ENCODE measurements around the gene TNFRSF4.
"Not testable (repeated sequence)": the region's sequence is repeated elsewhere in the genome, so short reads cannot be mapped to it uniquely, and the experiment has no call there.

TNFRSF4 gene

DNA sequence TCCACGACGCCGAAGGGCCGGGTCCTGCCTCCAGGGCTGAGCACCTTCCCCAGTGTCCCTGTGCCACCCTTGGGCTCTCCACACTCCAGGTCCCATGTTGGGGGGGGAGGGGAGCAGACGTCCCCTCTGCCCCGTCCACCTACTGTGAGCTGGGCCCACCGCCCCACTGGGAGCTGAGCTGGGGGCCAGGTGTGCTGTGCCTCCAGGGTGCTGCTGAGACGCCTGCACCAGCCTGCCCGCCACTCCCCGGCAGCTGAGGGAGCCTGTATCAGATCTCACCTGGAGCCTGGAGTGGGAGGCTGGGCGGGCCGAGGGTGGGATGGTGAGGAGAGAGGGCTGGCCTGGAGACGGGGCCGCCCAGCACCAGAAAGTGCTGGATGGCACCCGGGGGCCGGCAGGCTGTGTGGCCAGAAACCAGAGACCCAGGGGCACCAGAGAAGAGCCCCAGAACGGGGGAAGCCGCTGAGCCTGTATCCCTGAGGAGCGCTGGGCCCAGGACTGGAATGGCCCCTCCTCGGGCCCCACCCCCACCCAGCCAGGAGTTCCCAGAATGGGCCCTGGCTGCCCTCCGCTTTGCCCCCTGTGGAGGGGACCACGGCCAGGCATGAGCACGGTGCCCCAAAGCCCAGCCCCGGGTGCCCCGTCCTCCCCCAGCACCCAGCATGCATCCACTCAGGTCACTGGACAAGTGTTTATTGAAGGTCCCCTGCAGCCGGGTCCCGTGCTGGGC, 11.0 kb downstream of the TNFRSF4 start:
- DNase-seq (ENCODE audit: low spot score) = no peak

DNA sequence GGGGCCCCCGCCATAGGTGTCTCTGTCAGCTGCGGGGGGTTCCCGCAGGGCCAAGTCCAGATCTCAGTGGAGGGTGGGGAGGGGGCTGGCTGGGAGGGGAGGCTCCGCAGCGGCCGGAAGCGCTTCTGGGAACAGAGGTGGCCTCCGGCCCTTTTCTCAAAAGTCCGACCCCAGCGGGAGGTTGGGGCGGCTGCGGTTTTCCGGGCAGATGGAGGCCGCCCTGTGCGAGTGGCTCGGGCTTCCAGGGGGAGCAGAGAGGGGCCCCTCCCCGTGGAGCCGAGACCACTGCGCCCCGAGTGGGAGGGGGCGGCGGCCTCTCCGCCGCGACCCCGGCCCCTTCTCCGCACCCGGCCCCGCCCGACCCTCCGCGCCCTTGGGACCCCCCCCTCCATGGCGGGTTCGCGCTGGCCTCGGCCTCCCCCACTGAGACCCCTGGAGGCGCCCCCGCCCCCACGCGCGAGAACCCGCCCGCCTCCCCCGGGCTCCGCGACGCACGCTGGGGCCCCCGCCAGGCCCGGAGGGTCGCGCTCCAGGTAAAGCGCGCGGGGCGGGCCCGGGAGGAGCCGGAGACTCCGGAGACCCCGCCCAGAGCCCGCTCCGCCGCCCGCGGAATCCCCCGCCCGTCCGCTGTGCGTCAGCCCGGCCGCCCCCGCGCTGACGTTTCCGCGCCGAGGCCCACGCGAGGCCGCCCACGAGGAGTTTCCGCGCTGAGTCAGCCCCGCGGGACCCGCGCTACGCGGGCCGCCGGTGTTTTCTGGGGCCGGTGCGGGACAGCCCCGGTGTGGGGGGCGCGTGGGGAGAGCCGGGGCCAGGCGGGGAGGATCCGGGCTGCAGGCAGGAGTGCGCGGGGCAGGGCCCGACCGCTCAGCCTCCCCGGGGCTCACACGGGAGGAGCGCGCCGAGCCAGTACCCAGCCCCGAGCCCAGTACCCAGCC, 12.8 kb downstream of the TNFRSF4 start:
- peak; percentile 53 for DNase-seq (ENCODE audit: low spot score)

DNA sequence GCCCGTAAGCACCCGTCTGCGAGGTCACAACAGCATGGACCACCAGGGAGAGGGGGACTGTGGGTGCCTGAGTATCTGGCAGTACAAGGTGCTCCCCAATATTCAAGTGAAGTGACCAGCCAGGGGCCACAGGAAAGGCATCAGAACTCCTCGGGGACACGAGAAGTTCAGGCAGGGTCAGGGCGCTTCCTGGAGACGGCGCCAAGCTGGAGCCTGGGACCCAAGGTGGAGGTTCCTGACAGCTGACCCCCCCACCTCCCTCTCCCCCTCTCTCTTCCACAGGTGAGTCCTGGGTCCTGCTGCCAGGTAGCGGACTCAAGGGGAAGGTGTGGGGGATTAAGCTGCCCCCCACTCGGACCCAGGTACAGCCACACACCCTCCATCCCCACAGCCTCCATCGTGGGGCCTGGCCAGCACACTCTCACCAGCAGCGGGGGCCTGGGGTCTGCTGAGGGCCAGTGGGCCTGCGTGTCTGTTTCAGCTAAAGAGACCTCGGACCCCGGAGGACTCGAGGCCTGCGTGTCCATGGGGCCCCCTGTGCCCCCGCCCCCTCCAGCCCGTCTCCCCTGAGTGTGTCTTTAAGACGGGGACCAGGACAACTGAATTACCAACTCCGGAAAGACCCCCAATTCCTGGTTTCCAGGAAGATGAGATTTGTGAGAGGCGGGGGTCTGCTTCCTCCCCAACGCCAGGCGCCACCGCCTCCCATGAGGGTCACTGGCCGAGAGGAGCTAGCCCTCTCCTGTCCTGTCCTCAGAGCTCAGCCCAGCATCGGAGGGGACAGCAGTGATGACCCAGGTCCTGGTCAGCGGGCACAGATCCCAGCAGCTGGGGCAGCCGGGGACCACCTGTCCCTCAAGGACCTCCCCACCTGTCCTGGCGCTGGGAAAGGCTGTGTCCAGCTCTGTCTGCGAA, 13.7 kb downstream of the TNFRSF4 start:
- DNase-seq (ENCODE audit: low spot score) = no peak

DNA sequence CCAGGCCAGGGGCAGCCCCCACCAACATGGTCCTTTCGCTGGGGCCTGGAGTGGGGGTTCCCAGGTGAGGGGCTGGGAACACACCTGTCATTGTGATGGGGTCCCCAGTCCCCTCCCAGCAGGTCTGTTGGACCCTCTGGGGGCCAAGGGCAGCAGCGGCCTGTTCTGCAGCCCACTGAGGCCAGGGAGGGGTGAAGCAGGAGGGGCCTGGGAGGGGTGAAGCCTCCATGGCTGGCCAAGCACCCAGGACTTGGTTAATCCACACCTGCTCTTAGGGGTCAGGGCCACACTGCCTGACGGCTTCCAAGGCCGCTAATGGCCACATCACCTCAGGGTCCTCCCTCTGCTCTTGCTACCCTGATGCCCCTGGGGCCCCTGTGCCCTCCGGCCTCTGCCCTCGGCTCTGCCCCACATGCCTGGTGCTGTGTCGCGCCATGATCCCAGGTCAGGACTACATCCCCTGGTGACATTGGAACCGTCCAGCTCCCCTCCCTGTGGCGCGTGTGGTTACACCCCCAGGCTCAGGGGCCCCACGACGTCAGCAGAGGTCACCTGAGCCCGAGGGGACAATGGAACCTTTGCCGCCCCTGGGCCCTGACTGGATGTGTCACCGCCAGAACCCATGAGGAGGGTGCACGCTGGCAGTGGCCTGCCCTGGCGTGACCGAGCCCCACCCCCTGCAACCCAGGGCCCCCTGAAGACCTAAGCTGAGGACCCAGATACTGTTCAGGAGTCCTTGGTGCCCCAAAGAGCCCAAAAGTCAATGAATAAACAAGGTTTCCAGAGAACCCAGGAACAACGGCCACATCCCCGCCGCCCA, 14.6 kb downstream of the TNFRSF4 start:
- no peak for DNase-seq (ENCODE audit: low spot score)

DNA sequence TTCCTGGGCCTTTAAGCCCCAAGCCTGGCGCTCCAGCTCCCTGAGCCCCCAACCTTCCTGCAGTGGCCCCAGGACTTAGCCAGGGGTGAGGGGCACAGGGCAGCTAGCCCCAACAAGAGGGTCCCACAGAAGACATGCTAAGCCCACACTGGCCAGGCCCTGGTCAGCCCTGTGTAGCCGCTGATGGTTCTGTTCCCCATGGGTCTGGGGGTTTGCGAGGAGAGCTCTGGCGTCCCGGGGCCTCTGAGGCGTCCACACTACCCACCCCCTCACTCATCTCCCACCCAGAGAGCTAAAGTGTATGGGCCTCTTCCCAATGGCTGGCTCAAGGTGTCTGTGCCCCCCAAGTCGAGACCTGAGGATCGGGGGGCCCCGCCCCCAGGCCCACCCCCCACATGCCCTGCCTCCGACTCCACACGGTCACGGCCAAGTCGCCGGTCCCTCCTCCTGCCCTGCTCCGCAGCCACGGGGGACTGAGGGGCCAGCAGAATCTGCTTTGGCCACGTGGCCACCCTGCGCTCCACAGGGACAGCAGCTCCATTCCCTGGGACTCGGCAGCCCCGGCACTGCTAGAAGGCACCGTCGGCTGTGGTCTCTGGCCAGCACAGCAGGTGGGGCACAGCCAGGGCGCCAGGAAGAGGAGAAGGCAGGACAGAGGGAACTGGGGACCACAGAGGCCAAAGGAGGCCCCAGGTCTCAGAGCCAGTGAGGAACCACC, 15.4 kb downstream of the TNFRSF4 start:
- DNase-seq (ENCODE audit: low spot score) = peak; percentile 22

DNA sequence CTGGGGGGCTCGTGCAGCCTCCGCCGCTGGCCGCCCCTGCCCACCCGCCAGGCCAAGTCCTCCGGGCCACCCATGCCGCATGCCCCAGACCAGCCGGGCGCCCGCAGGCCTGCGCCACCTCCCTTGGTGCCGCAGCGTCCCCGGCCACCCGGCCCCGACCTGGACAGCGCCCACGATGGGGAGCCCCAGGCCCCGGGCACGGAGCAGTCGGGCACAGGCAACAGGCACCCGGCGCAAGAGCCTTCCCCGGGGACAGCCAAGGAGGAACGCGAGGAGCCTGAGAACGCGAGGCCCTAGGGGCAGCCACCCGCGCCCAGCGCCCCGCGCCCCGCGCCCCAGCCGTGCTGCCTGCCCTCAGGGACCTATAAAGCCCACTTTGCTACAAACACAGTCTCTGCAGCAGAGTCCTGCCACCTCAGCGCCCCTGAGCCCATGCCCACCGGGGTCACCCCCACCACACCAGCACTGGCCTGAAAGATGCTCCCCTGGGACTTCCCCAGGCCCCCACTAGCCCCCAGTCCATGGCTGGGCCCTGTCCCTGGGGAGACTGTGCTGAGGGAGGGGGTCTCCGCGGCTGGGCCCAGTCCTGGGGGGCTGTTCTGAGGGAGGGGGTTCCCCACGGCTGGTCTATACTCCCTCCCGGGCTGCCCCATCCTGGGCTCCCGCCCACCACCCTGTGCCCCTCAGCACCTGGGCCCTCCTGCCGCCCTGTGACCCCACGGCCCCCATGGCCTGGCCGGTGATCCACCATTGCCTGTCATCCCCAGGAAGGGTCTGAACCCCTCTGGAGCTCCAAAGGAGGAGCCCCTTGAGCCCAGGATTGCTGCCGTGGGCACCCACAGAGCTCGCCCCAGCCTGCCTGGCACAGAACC, 16.2 kb downstream of the TNFRSF4 start:
- no peak for DNase-seq (ENCODE audit: low spot score)

DNA sequence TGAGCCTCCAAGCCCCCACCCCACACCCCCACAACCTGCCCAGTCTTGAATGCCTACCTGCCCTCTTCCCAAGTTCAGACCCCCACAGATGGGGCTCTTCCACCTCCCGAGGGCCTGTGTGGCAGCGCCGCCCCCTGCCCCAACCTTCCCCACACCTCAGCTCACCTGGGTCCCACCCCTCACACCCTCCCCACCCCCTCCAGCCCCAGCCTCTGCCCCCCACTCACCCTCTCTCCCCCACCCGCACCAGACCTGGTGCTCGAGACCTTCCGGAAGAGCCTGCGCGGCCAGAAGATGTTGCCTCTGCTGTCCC, 16.8 kb downstream of the TNFRSF4 start:
- no peak for DNase-seq (ENCODE audit: low spot score)

DNA sequence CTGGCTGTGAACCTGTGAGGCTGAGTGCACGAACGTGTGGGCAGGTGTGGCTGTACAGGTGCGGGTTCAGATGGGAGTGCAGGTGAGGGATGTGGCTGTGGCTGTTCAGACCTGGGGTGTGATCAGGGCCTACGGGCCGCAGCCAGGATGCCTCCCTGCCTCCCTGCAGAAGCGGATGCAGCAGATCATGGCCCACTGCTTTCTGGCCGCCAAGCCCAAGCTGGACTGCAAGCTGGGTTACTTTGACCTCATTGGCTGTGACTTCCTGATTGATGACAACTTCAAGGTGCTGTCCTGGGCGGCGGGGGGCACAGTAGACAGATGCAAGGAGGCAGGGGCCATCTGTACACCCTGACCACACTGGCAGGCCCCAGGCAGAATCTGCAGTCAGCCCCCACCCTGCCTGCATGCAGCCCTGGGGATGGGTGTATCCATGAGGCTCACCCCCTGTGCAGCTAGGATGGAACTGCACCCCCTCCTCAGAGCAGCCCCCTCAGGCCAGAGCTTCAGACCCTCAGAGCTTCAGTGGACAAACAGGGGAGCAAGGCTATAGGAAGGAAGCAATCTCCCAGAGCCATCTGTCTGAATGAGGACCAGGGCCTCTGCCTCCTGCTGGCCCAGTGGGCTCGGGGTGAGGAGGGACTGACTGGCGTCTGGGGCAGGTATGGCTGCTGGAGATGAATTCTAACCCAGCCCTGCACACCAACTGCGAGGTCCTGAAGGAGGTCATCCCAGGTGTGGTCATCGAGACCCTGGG, 17.3 kb downstream of the TNFRSF4 start:
- DNase-seq (ENCODE audit: low spot score) = no peak

DNA sequence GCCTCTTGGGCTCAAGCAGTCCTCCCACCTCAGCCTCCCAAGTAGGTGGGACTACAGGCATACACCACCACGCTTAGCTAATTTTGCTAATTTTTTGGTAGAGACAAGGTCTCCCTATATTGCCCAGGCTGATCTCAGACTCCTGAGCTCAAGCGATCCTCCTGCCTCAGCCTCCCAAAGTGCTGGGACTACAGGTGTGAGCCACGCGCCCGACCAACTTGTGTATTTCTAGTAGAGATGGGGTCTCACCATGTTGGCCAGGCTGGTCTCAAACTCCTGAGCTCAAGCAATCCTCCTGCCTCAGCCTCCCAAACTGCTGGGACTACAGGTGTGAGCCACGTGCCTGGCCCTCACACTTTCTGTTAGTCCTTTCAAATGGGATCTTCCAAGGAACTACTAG, 18.2 kb downstream of the TNFRSF4 start:
- DNase-seq (ENCODE audit: low spot score) = not testable (repeated sequence)

DNA sequence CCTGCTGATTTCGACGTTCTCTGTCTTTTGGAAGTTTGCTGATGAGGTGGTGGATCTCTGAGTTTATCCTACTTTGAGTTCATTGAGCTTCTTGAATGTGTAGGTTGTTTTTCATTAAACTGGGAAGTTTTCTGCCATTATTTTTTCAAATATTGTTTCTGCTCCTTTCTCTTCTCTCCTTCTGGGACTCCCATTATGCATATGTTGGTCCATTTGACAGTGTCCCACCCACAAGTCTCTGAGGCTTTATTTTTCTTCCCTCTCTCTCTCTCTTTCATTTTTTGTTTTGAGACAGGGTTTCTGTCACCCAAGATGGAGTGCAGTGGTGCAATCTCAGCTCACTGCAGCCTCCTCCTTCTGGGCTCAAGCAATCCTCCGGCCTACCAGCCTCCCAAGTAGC, 19.2 kb downstream of the TNFRSF4 start:
- DNase-seq (ENCODE audit: low spot score) = no peak

DNA sequence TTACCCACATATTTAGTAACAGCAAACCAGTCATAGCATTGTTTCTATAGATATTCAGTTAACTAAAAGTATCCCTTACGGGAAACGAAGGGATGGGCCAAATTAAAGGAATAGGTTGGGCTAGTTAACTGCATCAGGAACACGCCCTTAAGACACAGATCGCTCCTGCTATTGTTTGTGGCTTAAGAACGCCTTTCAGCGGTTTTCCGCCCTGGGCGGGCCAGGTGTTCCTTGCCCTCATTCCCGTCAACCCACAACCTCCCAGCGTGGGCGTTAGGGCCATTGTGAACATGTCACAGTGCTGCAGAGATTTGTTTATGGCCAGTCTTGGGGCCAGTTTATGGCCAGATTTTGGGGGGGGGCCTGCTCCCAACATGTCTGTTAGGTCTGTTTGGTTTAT, 22.2 kb downstream of the TNFRSF4 start:
- DNase-seq (ENCODE audit: low spot score) = no peak

DNA sequence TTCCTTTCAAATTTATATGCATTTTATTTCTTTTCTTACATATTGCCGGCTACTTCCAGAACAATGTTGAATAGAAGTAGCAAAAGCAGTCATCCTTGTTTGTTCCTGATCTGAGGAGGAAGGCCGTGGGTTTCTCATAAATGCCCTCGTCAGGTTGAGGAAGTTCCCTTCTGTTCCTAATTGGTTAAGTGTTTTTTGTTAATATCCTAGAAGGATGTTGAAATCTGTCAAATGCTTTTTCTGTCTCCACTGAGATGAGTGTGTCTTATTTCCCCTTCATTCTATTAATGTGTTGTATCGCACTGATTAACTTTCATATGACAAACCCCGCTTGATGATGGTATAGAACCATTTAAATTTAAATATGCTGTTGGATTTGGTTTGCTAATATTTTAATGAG, 24.8 kb downstream of the TNFRSF4 start:
- DNase-seq (ENCODE audit: low spot score) = no peak

DNA sequence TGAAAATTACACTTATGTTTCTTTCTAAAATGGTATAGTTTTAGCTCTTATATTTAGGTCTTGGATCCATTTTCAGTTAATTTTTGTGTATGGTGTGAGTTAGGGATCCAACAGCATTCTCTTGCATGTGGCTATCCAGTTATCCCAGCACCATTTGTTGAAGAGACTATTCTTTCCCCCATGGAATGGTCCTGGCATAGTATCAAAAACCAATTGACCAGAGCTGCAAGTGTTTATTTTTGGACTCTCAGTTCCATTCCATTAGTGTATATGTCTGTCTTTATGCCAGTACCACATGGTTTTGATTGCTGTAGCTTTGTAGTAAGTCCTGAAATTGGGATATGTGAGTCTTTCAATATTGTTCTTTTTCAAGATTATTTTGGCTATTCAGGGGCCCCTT, 26.0 kb downstream of the TNFRSF4 start:
- DNase-seq (ENCODE audit: low spot score) = no peak

DNA sequence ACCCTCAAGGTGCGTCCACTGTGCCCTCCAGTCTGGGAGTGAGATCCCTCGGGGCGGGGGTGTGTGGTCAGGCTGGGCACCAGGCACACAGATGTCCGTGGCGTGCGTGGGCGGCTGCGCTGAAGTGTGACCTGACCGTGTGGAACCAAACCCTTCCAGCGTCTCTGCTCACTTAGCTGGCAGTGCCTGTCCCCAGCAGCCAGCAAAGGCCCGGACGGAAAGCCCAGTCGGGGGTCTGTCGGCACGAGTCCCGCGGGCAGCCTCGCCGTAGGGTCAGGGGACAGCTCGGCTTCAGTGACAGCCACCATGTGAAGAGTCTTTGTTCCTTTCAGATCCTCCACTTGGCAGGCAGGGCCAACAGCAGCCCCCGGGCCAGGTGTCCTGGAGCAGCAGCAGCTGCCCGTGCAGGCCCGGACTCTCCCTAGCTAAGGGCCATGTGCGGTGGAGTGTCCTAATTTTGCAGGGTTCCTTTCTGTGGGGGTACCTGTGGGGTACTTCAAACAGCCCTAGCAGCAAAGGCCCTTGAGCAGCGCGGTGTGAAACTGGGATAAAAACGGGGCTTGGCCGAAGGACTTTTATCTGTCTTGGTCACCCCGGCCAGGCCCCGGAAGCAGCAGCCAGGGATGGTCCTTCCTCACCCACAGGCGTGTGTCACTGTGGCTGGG, 28.7 kb downstream of the TNFRSF4 start:
- no peak for DNase-seq (ENCODE audit: low spot score)

DNA sequence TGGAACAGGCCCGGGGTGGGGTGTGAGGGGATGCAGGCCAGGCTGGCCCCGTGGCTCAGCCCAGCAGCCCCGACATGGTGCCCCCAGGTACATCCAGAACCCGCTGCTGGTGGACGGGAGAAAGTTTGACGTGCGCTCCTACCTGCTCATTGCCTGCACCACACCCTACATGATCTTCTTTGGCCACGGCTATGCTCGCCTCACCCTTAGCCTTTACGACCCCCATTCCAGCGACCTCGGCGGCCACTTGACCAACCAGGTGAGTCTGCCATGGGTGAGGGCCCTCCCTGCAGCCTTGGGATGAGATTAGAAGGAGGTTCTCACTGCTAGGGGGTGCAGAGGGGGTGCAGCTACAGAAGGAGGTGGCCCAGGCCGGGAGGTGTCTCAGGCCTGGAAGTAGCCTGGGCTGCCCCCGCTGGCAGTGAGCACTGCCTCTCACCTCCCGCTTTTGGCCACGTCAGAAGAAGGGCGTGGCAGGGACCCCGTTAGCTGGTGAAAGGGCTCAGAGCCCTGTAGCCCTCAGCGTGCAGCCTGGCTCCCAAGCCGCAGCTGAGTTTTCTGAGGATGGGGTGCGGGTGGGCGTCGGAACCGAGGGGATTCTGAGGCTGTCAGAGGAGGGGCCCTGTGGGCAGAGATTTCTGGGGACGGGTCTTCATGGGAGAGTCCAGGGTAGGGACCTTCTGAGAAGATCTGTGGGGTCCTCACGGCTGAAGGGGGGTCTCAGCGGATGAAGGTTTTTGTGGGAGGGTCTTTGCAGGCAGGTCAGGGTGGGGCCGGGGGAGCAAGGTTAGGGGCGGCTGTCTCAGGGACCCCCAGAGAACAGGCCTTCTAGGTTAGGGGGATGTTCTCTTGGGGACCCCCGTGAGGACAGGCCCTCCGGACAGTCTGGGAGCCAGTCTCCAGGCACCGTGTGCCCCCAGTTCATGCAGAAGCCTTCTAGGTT, 29.8 kb downstream of the TNFRSF4 start:
- no peak for DNase-seq (ENCODE audit: low spot score)

DNA sequence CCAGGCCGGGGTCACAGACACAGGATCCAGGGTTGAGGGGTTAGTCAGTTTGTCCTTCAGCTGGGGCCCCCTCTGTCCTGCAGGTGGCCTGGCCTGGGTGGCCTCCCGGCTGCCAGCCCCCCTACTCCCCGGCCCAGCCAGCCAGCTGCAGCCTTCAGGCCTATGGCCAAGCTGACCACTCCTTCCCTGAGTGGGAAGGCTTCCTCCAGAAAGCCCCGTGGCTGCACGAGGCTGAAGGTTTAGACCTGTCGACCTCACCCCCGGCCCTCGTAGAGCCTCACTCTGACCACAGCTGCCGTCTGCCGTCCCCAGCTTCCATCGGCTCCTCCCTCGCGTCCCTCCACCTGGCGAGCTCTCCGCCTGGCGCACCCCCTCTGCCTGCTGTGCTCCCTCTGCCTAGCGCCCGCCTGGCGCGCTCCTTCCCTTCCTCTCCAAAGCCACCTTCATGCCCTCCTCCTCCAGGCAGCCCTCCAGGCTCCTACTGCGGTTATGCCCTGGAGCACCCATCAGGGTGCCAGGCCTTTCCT, 30.7 kb downstream of the TNFRSF4 start:
- no peak for DNase-seq (ENCODE audit: low spot score)
